OCI-LY7 (cell line): ENCODE measurements around the gene H3-3A.

Source experiments
- EZH2phosphoT487 ChIP-seq: fragments of 200-600 bp; sonication (generic); IDR thresholded peaks from 2 replicates; pipeline ENCODE4 v1.6.1; 2018; ENCODE audit warnings: low read depth, borderline replicate concordance, mild to moderate bottlenecking, mixed run types, antibody characterized with exemption, low read length, moderate library complexity, mixed read lengths
- TF ChIP-seq, protein P1 (sequence below): fragments of 200-600 bp; sonication (generic); conservative IDR thresholded peaks from 2 replicates; pipeline ENCODE4 v1.5.1; 2014; ENCODE audit warnings: mild to moderate bottlenecking, antibody characterized with exemption, low read length, moderate library complexity, mixed read lengths

DNA sequence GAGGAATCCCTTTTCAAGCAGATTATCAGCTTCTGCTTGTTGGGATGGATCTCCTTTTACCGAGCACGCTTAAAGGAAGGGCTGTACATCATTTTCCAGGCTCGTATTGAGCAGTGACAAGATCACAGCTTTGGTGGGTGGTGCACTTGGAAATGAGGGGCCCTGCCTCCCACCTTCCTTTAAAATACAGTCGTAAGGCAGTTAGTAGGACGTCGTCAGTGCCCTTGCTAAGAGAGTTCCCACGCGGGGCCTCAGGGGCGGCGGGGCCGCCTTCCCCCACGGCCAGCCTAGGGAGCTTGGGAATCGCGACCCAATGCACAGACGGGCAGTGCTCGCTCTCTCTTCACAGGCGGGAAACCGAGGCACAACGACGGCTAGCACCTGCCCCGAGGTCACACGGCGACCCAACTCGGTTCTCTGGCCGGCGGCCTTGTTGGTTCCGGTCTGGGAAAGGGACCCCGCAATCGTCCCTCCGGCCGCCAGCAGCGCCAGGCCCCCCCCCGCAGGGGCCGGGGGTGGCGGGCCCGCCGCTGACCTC is 58.6 kb downstream of the H3-3A start:
- TF ChIP-seq, protein P1, sequence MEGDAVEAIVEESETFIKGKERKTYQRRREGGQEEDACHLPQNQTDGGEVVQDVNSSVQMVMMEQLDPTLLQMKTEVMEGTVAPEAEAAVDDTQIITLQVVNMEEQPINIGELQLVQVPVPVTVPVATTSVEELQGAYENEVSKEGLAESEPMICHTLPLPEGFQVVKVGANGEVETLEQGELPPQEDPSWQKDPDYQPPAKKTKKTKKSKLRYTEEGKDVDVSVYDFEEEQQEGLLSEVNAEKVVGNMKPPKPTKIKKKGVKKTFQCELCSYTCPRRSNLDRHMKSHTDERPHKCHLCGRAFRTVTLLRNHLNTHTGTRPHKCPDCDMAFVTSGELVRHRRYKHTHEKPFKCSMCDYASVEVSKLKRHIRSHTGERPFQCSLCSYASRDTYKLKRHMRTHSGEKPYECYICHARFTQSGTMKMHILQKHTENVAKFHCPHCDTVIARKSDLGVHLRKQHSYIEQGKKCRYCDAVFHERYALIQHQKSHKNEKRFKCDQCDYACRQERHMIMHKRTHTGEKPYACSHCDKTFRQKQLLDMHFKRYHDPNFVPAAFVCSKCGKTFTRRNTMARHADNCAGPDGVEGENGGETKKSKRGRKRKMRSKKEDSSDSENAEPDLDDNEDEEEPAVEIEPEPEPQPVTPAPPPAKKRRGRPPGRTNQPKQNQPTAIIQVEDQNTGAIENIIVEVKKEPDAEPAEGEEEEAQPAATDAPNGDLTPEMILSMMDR, result no peak
- TF ChIP-seq EZH2phosphoT487, result no peak
